GM19455 (cell line): ENCODE measurements around the gene ZNF45.
A peak's percentile ranks its signal among the peaks of the same experiment; 100 is the strongest.
"Not testable (repeated sequence)": the region's sequence is repeated elsewhere in the genome, so short reads cannot be mapped to it uniquely, and the experiment has no call there.

Experiments used
- ATAC-seq: cut with Tn5 transposase; IDR thresholded peaks from one replicate; pipeline ENCODE4 v1.9.1; 2021; ENCODE audit not compliant: unreplicated experiment

The ZNF45 gene

GRCh38 chr19:43934985-43935708 lies at the start of gene ZNF45:
TSS of gene ZNF45 (minus strand) at chr19:43935282. CDS start at chr19:43922185, 13,097 bp downstream.
- peak; percentile 97 for ATAC-seq

- peak; percentile 13 for ATAC-seq
These were observed 49.6 kb upstream of the ZNF45 start for GRCh38 chr19:43984687-43985000.

DNA sequence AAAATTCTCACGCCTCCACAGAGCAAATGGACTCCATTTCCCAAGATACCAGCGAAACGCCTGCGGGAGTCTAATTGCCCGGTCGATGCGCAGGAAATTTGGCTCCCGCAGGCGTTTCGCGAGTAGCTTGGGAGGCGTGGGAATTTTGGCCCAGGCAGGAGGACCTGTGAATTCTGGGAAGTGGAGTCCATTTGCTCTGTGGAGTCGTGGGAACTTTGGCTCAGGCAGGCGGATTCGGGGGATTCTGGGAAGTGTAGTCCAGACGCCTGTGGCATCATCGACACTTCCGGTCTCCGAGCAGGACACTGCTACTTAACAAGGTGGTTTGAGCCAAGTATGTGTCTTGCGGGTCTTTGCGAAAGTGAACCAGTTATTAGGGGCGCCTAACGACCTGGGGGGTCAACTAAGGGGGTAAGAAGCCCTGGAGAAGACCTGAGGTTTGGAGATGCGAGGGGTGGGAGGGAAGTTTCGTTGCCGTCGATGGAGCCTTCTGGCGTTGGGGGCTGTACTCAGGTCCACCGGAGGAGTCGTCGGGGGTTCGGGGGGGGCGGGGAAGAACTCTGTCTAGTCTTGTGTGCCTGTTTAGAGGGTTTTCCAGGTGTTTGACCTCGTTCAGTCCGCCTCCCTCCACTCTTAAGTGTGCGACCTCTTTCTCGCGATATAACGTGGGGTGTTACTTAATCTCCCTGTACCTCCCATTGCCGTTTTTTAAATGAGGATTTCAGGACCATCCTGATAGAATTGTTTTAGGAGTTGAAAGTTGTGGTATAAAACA lies 49.0 kb upstream of the ZNF45 start, which contains the start of gene ZNF155:
TSS of gene ZNF155 (plus strand) at position 277 of the 775 bp plus-strand sequence. CDS start 4,356 bp downstream, outside the sequence.
- ATAC-seq: peak; percentile 72

GRCh38 chr19:43983544-43983911 lies 48.4 kb upstream of the ZNF45 start:
- no peak for ATAC-seq

DNA sequence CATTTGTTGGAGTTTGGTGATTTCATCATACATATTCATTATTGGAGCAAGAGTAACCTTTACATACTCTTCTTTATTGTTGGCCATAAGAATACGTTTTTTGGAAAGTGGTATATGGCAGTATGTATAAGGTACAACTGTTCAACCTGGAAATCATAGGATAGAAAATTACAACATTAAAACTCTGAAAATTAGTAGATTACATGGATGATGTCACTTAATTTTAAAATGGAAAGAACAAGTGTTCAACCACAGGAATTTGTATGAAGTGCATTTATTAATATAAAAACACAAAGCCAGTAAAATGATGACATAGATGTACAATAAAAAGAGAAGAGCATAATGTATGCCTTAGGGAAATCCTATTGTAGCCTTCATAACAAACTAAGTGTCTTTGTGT lies 41.6 kb upstream of the ZNF45 start:
- no peak for ATAC-seq

DNA sequence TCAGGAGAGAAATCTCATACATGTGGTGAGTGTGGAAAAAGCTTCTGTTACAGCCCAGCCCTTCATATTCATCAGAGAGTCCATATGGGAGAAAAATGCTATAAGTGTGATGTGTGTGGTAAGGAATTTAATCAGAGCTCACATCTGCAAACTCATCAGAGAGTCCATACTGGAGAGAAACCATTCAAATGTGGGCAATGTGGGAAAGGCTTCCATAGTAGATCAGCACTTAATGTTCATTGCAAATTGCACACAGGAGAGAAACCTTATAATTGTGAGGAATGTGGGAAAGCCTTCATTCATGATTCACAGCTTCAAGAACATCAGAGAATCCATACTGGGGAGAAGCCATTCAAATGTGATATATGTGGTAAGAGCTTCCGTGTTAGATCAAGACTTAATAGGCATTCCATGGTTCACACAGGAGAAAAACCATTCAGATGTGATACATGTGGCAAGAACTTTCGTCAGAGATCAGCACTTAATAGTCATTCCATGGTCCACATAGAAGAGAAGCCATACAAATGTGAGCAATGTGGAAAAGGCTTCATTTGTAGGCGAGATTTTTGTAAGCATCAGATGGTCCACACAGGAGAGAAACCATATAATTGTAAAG lies 31.1 kb upstream of the ZNF45 start:
- no peak for ATAC-seq

GRCh38 chr19:43960411-43960810 lies 25.3 kb upstream of the ZNF45 start:
- no peak for ATAC-seq

- ATAC-seq: no peak
These were observed 22.8 kb upstream of the ZNF45 start for GRCh38 chr19:43957891-43958290.

GRCh38 chr19:43956827-43957226 lies 21.7 kb upstream of the ZNF45 start:
- no peak for ATAC-seq

DNA sequence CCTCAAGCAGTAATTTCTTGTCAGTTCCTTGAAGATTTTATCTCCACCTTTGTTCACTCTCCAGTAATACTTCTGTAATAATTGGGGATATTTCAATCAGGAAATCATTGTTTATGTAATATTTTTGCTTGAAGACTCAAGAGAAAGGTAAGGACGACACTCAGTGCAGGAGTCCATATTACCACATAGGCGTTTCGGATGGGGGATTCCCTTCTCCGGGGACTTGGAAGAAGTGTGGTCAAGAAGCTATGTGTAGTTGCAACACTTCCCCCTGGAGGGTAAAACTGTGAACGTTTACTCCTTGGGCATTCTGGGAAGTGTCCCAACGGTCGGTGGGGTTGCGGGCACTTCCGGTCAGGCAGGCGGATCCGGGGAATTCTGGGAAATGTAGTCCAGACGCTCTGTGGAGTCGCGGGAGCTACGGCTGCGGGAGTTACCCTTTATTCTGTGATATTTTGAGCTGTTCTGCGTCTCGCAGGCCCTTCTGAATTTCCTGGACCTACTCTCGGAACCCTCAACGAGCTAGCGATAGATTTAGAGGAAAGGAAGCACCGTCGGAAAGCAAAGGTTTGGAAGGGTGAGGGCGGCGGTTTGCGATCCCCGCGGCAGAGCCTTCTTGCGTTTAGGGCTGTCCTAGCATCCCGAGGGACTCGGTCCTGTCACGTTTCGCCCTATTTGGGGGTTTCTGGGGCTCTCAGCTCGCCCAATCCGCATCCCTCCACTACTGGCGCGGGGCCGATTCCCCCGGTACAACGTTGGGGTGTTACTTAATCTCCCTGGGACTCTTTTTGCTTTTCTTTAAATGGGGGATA lies 16.0 kb upstream of the ZNF45 start, which contains the start of gene ZNF221:
TSS of gene ZNF221 (plus strand) at position 395 of the 812 bp plus-strand sequence. CDS start 11,499 bp downstream, outside the sequence.
- peak; percentile 88 for ATAC-seq

DNA sequence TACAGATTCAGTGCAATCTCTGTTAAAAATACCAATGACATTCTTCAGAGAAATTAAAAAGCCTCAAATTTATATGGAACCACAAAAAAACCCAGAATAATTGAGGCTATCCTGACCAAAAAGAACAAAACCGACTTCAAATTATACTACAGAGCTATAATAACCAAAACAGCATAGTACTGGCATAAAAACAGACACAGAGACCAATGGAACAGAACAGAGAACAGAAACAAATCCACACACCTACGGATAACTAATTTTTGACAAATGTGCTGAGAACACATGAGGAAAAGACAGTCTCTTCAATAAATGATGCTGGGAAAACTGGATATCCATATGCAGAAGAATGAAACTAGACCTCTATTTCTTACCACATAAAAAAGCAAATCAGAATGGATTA lies 14.7 kb upstream of the ZNF45 start:
- ATAC-seq: not testable (repeated sequence)

GRCh38 chr19:43947412-43947811 lies 12.3 kb upstream of the ZNF45 start:
- not testable (repeated sequence) for ATAC-seq

- ATAC-seq: no peak
These were observed 6.1 kb upstream of the ZNF45 start for GRCh38 chr19:43941209-43941608.

DNA sequence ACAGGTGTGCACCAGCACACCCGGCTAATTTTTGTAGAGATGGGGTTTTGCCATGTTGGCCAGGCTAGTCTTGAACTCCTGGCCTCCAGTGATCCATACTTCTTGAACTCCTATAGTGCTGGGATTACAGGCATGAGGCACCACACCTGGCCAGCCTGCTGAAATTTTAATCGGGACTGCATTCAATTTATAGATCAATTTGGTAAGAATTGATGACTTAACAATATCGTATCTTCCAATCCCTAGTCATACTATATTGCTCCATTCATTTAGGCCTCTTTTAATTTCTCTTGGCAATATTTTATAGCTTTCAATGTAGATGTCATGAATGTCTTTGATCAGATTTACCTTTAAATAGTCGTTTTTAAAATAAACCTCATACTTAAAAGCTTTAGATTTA lies 5.6 kb upstream of the ZNF45 start:
- no peak for ATAC-seq

DNA sequence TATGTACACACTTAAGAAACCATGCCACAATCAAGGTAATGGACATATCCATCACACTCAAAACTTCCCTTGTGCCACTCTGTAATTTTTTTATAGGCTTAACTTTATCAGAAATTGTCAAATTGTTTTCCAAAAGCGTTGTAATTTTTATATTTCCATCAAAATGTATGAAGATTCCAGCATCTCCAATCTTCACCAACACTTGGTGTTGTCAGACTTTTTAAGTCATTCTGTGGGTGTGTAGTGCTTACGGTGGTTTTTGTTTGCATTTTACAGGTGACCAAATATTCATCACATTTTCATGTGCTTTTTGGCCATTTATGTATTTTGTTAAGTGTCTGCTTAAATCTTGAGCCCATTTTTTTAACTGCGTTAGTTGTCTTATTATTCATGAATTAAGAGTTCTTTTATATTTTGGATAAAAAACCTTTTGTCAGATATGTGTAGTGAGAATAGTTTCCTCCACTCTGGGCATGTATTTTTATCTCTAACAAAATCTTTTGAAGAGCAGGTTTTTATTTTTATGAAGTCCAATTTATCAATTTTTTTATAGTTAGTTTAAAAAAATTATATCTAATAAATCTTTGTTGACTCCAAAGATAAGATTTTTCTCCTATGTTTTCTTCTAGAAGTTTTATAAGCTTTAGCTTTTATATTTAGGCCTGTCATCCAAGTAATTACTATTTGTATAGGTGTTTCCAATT lies 4.6 kb upstream of the ZNF45 start:
- no peak for ATAC-seq

DNA sequence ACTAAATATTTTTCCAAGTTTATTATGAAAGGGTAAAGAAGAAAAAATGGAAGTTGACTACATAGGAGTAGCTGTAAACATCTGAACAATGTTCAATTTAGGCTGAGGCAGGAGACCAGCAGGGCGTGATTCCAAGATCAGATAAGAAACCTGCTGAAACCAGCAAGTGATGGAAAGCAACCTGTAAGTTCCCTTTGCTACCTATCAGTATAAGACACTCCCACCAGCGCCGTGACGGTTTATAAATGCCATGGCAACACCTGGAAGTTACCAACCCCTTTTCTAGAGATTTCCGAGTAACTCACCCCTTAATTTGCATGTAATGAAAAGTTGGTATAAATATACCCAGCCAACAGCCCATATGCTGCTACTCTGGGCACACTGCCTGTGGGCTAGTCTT lies 1.1 kb upstream of the ZNF45 start:
- ATAC-seq: no peak

GRCh38 chr19:43934055-43934984 lies 762 bp downstream of the ZNF45 start:
- no peak for ATAC-seq

DNA sequence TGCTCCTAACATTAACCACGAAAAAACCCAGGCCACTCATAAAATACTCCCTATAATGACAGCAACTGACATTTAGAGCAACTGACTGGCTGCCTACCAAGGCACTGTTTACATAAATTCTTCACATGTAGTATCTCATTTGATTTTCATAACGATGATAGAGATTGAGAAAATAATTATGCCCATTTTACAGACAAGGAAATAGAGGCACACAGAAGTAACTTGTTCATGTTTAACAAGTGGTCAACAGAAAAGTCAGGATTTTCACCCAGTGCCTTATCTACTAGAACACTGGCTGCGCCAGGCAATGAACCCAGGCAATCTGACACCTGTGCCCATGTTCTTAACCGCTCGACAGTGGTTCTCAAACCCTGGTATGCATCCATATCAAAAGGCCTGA lies 6.3 kb downstream of the ZNF45 start:
- ATAC-seq: no peak

DNA sequence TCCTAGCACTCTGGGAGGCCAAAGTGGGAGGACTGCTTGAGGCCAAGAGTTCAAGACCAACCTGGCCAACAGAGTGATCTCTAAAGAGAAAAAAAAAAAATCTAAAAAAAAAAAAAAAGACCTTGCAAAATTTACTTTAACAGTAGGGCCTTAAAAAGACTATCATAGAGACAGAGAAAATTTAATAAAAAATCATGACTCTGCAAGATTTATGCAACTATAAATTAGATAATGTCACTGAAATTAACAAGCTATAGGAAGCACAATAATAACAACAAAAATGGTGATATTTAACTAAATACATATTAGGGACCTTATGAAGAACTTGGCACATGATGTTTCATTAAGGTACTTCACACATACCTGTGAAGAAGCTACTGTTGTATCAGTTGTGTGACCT lies 11.2 kb downstream of the ZNF45 start:
- ATAC-seq: no peak
